Measurements from ENCODE around the gene BSDC1. TPM values are rescaled to one million over a fixed set of nuclear protein-coding genes. Genes with fewer than 3 reads are reported as not detected.

Gene BSDC1
- polyA plus RNA-seq, 10 donors, result 34.3 to 43.8 (median 40.0) TPM

Other genes with a start within 250 kb of the BSDC1 start
- 10 to 100 TPM; 27.8 to 44.4 (median 33.7) TPM for gene TXLNA, start 214.8 kb downstream of the BSDC1 start, polyA plus RNA-seq (ENCODE audit: insufficient read length in 10 of 10)
- gene CCDC28B, start 193.8 kb downstream of the BSDC1 start, polyA plus RNA-seq (ENCODE audit: insufficient read length in 10 of 10), result 10 to 100 TPM; 28.8 to 60.1 (median 46.8) TPM
- gene IQCC, start 188.8 kb downstream of the BSDC1 start, polyA plus RNA-seq (ENCODE audit: insufficient read length in 10 of 10), result 1 to 10 TPM; 2.0 to 4.9 (median 3.1) TPM
- under 1 TPM; 0.19 to 0.94 (median 0.31) TPM for gene DCDC2B, start 185.4 kb downstream of the BSDC1 start, polyA plus RNA-seq (ENCODE audit: insufficient read length in 10 of 10)
- gene TMEM234, start 172.1 kb downstream of the BSDC1 start, polyA plus RNA-seq (ENCODE audit: insufficient read length in 10 of 10), result 10 to 100 TPM in 4 of 10 donors, 1 to 10 TPM in 6; 8.0 to 16.0 (median 9.1) TPM
- gene EIF3I, start 172.0 kb downstream of the BSDC1 start, polyA plus RNA-seq (ENCODE audit: insufficient read length in 10 of 10), result 100 to 1,000 TPM; 146 to 185 (median 164) TPM
- 1 to 10 TPM; 2.1 to 6.7 (median 3.9) TPM for gene FAM167B, start 147.2 kb downstream of the BSDC1 start, polyA plus RNA-seq (ENCODE audit: insufficient read length in 10 of 10)
- gene LCK, start 143.2 kb downstream of the BSDC1 start, polyA plus RNA-seq (ENCODE audit: insufficient read length in 10 of 10), result 10 to 100 TPM in 1 of 10 donors, 1 to 10 TPM in 2, under 1 TPM in 7; 0.26 to 14.1 (median 0.74) TPM
- 10 to 100 TPM; 27.5 to 50.3 (median 41.3) TPM for gene HDAC1, start 102.4 kb downstream of the BSDC1 start, polyA plus RNA-seq (ENCODE audit: insufficient read length in 10 of 10)
- gene MARCKSL1, start 58.2 kb downstream of the BSDC1 start, polyA plus RNA-seq (ENCODE audit: insufficient read length in 10 of 10), result 100 to 1,000 TPM; 129 to 217 (median 146) TPM
- 1 to 10 TPM; 1.7 to 8.1 (median 4.7) TPM for gene FAM229A, start 32.0 kb downstream of the BSDC1 start, polyA plus RNA-seq (ENCODE audit: insufficient read length in 10 of 10)
- 1 to 10 TPM in 6 of 10 donors, under 1 TPM in 4; 0.82 to 5.1 (median 1.8) TPM for gene TSSK3, start 31.9 kb downstream of the BSDC1 start, polyA plus RNA-seq (ENCODE audit: insufficient read length in 10 of 10)
- gene ZBTB8B, start 70.6 kb upstream of the BSDC1 start, polyA plus RNA-seq (ENCODE audit: insufficient read length in 10 of 10), result under 1 TPM; 0.07 to 0.22 (median 0.14) TPM
- gene ZBTB8A, start 145.0 kb upstream of the BSDC1 start, polyA plus RNA-seq (ENCODE audit: insufficient read length in 10 of 10), result 10 to 100 TPM in 5 of 10 donors, 1 to 10 TPM in 5; 8.4 to 11.9 (median 10.4) TPM

Data from muscle of back (tissue), 10 donors.